ENCODE results near the gene STON2. TPM values are rescaled to one million over a fixed set of nuclear protein-coding genes. Genes with fewer than 3 reads are reported as not detected.

STON2 gene
- total RNA-seq, 4 donors from 2014 or later: 12.5 to 21.8 (median 16.1) TPM

DNA sequence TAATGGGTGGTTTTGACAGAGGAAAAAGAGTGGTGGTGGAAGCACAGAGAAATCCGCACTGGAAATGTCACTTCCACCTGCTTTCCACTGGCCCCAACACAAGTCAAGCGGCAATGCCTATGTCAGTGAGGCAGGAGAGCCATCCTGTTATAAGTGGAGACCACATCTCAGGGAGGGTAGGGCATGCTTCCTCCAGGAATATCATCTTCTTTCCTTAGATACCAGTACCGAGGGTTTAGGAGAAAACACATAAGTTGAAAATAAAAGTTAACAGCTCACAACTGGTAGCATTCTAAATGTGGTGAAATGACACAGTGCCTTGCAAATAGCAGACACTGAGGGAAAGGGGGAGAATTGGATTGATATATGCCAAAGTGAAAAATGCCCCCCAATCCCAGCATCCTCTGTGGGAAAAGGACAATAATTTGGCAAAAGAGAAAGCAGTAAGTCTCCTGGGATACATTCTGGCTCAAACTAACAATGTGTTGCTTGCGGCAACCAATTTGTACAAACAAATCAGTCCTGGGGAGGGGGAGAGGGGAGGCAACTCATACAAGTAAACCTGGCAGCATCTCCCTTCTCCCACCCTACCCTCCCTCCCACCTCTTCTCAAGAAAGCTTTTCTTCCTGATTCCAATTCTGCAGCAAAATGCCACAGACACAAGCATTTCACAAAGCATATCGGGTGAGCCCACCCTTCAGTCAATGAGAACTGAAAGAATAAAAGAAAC lies 57.1 kb downstream of the STON2 start:
- intact Hi-C loops (cut with DNase I; ENCODE audit: low total_unique reads): no loop called here
- no peak for DNase-seq (ENCODE audit: low spot score in 2 of 2)
- WGBS, 2 donors: 76 to 78% methylated on average over 5 of the region's 5 CpGs
- TF ChIP-seq, protein P1, sequence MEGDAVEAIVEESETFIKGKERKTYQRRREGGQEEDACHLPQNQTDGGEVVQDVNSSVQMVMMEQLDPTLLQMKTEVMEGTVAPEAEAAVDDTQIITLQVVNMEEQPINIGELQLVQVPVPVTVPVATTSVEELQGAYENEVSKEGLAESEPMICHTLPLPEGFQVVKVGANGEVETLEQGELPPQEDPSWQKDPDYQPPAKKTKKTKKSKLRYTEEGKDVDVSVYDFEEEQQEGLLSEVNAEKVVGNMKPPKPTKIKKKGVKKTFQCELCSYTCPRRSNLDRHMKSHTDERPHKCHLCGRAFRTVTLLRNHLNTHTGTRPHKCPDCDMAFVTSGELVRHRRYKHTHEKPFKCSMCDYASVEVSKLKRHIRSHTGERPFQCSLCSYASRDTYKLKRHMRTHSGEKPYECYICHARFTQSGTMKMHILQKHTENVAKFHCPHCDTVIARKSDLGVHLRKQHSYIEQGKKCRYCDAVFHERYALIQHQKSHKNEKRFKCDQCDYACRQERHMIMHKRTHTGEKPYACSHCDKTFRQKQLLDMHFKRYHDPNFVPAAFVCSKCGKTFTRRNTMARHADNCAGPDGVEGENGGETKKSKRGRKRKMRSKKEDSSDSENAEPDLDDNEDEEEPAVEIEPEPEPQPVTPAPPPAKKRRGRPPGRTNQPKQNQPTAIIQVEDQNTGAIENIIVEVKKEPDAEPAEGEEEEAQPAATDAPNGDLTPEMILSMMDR (IDR thresholded peaks at IDR 0.05): no peak
- no peak for TF ChIP-seq POLR2A (IDR thresholded peaks at IDR 0.05)
- no peak overlapping the region for H3K4me3 ChIP-seq (ENCODE audit: low read depth, poor library complexity, severe bottlenecking)

DNA sequence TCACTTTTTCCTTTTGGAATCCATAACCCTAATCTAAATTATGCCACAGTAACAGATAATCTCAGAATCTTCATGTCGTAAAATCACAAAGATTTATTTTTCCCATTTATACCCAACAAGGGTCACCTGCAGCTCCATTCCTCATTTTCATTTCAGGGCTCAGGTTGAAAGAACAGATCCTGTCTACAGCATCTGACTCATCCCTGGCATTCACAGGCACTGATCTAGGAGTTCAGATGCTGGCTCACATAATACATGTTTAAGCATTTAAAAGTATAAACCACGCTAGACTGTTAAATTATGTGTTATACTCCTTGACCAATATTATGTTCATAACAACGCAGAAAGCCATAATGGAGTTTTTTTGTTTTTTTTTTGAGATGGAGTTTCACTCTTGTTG lies 58.3 kb downstream of the STON2 start:
- H3K4me3 ChIP-seq (ENCODE audit: low read depth, poor library complexity, severe bottlenecking): no peak overlapping the region
- no peak for DNase-seq (ENCODE audit: low spot score in 2 of 2)
- no peak for TF ChIP-seq POLR2A (IDR thresholded peaks at IDR 0.05)
- TF ChIP-seq, protein P1 (IDR thresholded peaks at IDR 0.05): no peak
- 78 to 83% methylated on average over 3 of the region's 3 CpGs for WGBS, 2 donors
- intact Hi-C loops (cut with DNase I; ENCODE audit: low total_unique reads): no loop called here

DNA sequence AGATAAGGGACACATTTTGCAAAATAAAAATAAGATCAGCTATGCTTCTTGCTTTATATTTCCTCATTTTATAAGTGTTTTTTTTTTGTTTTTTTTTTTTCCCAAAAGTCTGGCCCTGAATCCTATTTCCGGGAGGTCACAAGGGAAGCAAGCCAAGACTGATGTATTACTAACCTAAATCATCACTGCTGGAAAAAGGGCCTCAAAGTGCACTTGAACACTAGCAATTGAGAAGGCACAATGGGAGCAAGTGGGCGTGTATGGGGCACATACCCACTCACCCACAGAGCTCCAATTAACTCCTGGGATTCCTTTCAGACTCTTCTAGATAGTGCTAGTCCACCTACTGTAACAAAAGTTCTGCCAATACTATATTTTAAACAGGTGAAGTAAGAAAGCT lies 58.8 kb downstream of the STON2 start:
- TF ChIP-seq, protein P1 (IDR thresholded peaks at IDR 0.05): no peak
- TF ChIP-seq POLR2A (IDR thresholded peaks at IDR 0.05): no peak
- WGBS, 2 donors: 40 to 41% methylated on average over 2 of the region's 2 CpGs
- no peak overlapping the region for H3K4me3 ChIP-seq (ENCODE audit: low read depth, poor library complexity, severe bottlenecking)
- intact Hi-C loops (cut with DNase I; ENCODE audit: low total_unique reads): no loop called here
- DNase-seq (ENCODE audit: low spot score in 2 of 2): no peak

DNA sequence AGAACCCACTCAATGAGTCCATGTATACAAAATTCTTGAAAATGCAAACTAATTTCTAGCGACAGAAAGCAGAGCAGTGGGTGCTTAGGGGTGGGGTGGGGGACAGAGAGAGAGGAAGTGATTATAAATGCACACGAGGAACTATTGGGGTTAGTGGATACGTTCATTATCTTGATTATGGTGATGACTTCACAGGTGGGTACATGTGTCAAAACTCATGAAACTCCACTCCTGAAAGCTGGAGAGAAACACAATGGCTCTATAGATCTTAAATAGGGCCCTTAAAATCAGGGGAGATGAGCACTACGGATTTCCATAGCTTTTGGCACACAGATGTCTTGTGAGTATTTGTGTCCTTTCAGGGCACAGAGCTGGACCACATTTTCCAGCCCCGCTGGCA lies 59.9 kb downstream of the STON2 start:
- DNase-seq (ENCODE audit: low spot score in 2 of 2): no peak
- TF ChIP-seq POLR2A (IDR thresholded peaks at IDR 0.05): no peak
- TF ChIP-seq, protein P1 (IDR thresholded peaks at IDR 0.05): no peak
- H3K4me3 ChIP-seq (ENCODE audit: low read depth, poor library complexity, severe bottlenecking): no peak overlapping the region
- intact Hi-C loops (cut with DNase I; ENCODE audit: low total_unique reads): no loop called here
- WGBS, 2 donors: 84 to 88% methylated on average over 5 of the region's 5 CpGs

DNA sequence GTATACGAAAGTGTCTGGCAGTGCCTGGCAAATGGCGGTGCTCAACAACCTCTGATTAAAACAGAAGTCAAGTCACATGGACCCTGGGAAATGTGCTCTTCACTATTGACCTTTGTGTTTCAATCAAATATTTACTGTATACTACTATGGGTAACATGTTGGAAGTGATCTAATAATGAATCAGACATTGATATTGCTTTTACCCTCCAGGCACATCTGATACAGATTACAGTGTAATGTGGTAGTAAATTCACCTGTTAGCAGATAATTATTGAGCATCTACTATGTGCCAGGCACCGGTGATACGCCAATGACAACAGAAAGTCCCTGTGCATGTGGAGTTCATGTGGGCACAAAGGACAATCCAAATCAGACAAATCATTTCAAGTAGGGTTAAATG lies 63.1 kb downstream of the STON2 start:
- no peak overlapping the region for H3K4me3 ChIP-seq (ENCODE audit: low read depth, poor library complexity, severe bottlenecking)
- intact Hi-C loops (cut with DNase I; ENCODE audit: low total_unique reads): no loop called here
- TF ChIP-seq POLR2A (IDR thresholded peaks at IDR 0.05): no peak
- TF ChIP-seq, protein P1 (IDR thresholded peaks at IDR 0.05): no peak
- no peak for DNase-seq (ENCODE audit: low spot score in 2 of 2)
- WGBS, 2 donors: 78 to 79% methylated on average over 4 of the region's 4 CpGs

DNA sequence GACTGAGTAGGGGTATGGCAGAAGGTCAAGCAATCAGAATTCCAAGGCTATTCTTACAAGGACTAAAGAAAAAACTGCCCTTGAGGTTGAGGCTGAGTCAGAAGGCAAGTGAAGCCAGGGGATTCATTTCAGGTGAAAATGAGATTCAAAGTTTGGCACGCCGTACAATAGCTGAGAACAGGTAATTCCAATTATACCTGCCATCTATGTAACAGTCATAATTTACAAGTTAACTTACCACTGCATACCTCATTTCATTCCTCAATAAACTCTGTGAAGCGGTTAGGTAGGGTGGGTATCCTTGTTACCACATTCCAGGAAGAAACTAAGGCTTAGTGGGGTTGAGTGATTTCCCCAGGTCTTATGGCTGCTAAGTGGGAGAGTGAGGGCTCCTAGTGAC lies 64.1 kb downstream of the STON2 start:
- no peak for DNase-seq (ENCODE audit: low spot score in 2 of 2)
- H3K4me3 ChIP-seq (ENCODE audit: low read depth, poor library complexity, severe bottlenecking): no peak overlapping the region
- 65 to 67% methylated on average over 3 of the region's 3 CpGs for WGBS, 2 donors
- TF ChIP-seq POLR2A (IDR thresholded peaks at IDR 0.05): no peak
- TF ChIP-seq, protein P1 (IDR thresholded peaks at IDR 0.05): no peak
- intact Hi-C loops (cut with DNase I; ENCODE audit: low total_unique reads): no loop called here
